IMR-90 (cell line): ENCODE results near the gene MAP3K13. TPM values are rescaled to one million over a fixed set of nuclear protein-coding genes. Genes with fewer than 3 reads are reported as not detected.

Experiments
- ATAC-seq: fragments of 200-7000 bp; cut with Tn5 transposase; 2 replicates; pipeline ENCODE4 v1.9.1; 2020; ENCODE audit warnings: low read depth, mild to moderate bottlenecking, moderate library complexity
- BruUV-seq: library from RNA; stranded (reverse); fragments of 400-500 nt; replicated peaks from 2 replicates; lab custom pipeline; 2021; lab: Mats Ljungman, UMichigan
- CTCF ChIA-PET: fragments of 300-600 bp; formaldehyde crosslinking; extraction: SDS; loops from one replicate; lab custom pipeline; 2021; ENCODE audit warnings: antibody characterized with exemption; lab: Yijun Ruan, JAX
- POLR2A ChIA-PET: fragments of 300-600 bp; sonication (Branson Sonifier 250); formaldehyde crosslinking; loops from one replicate; lab custom pipeline; 2022; ENCODE audit warnings: antibody characterized with exemption; ENCODE audit not compliant: unreplicated experiment; lab: Charles Lee
- DNase-seq: peaks from one replicate; pipeline ENCODE4 v3.0.0; 2013
- H2AFZ ChIP-seq: replicated peaks from 2 replicates; pipeline ENCODE3; 2013; ENCODE audit warnings: low read length, mild to moderate bottlenecking; ENCODE audit not compliant: poor library complexity
- H2AK5ac ChIP-seq: 2 replicates; pipeline ENCODE4 v1.6.1; 2013; ENCODE audit warnings: low read depth, low read length, inconsistent platforms
- H2AK9ac ChIP-seq: replicated peaks from 2 replicates; pipeline ENCODE3; 2013; ENCODE audit warnings: mild to moderate bottlenecking, low read depth, low read length, moderate library complexity; ENCODE audit not compliant: poor library complexity
- H2BK120ac ChIP-seq: 2 replicates; pipeline ENCODE4 v1.6.1; 2013; ENCODE audit warnings: low read depth, low read length, inconsistent platforms
- H2BK15ac ChIP-seq: 3 replicates; pipeline ENCODE4 v1.6.1; 2013; ENCODE audit warnings: low read depth, low read length, inconsistent platforms
- H2BK20ac ChIP-seq: 2 replicates; pipeline ENCODE4 v1.6.1; 2013; ENCODE audit warnings: low read depth, mild to moderate bottlenecking, inconsistent platforms, low read length, moderate library complexity
- H2BK5ac ChIP-seq: 2 replicates; pipeline ENCODE4 v1.6.1; 2013; ENCODE audit warnings: mild to moderate bottlenecking, low read depth, low read length, inconsistent platforms; ENCODE audit not compliant: poor library complexity, severe bottlenecking
- H3K14ac ChIP-seq: replicated peaks from 2 replicates; pipeline ENCODE4 v1.6.1; 2013; ENCODE audit warnings: low read depth, low read length, inconsistent platforms
- H3K18ac ChIP-seq: 2 replicates; pipeline ENCODE4 v1.6.1; 2013; ENCODE audit warnings: low read depth, low read length, control low read depth
- H3K23ac ChIP-seq: 2 replicates; pipeline ENCODE4 v1.6.1; 2013; ENCODE audit warnings: low read depth, low read length, inconsistent platforms
- H3K27ac ChIP-seq: 2 replicates; pipeline ENCODE4 v1.5.1; 2013; ENCODE audit warnings: mild to moderate bottlenecking, control low read depth, low read length; ENCODE audit not compliant: insufficient read depth
- H3K27me3 ChIP-seq: 2 replicates; pipeline ENCODE4 v1.6.1; 2013; ENCODE audit warnings: low read length; ENCODE audit not compliant: control insufficient read depth, insufficient read depth
- H3K36me3 ChIP-seq: 2 replicates; pipeline ENCODE4 v1.6.1; 2013; ENCODE audit warnings: low read length, mixed read lengths; ENCODE audit not compliant: control insufficient read depth, insufficient read depth
- H3K4ac ChIP-seq: 2 replicates; pipeline ENCODE4 v1.6.1; 2013; ENCODE audit warnings: low read depth, low read length, inconsistent platforms
- H3K4me1 ChIP-seq: 2 replicates; pipeline ENCODE4 v1.6.1; 2013; ENCODE audit warnings: low read length, mixed read lengths; ENCODE audit not compliant: control insufficient read depth, insufficient read depth
- H3K4me2 ChIP-seq: 2 replicates; pipeline ENCODE4 v1.6.1; 2013; ENCODE audit warnings: low read depth, mild to moderate bottlenecking, control low read depth, low read length, moderate library complexity
- H3K4me3 ChIP-seq: 2 replicates; pipeline ENCODE4 v1.5.1; 2013; ENCODE audit warnings: low read depth, mild to moderate bottlenecking, control low read depth, low read length, moderate library complexity; ENCODE audit not compliant: insufficient read depth
- H3K56ac ChIP-seq: 2 replicates; pipeline ENCODE4 v1.6.1; 2013; ENCODE audit warnings: low read length, inconsistent platforms; ENCODE audit not compliant: insufficient read depth; ENCODE audit errors: extremely low read depth
- H3K79me1 ChIP-seq, 2 experiments: 2 replicates each; pipeline ENCODE4 v1.6.1; 2013; ENCODE audit warnings: low read length in 2 of 2, inconsistent platforms in 1 of 2, low read depth in 1 of 2
- H3K9ac ChIP-seq: 2 replicates; pipeline ENCODE4 v1.6.1; 2013; ENCODE audit warnings: low read depth, low read length, control low read depth
- H3K9me1 ChIP-seq: 2 replicates; pipeline ENCODE4 v1.6.1; 2013; ENCODE audit warnings: low read length, inconsistent platforms; ENCODE audit not compliant: insufficient read depth
- H3K9me3 ChIP-seq: 2 replicates; pipeline ENCODE4 v1.6.1; 2013; ENCODE audit warnings: low read length; ENCODE audit not compliant: control insufficient read depth, insufficient read depth
- H4K20me1 ChIP-seq: 2 replicates; pipeline ENCODE4 v1.6.1; 2013; ENCODE audit warnings: low read length, inconsistent platforms; ENCODE audit not compliant: insufficient read depth
- H4K5ac ChIP-seq: 2 replicates; pipeline ENCODE4 v1.6.1; 2013; ENCODE audit warnings: mild to moderate bottlenecking, low read depth, low read length, control low read depth
- H4K8ac ChIP-seq, 2 experiments: 2 replicates each; pipeline ENCODE4 v1.6.1; 2013; ENCODE audit warnings: low read depth in 2 of 2, low read length in 2 of 2, control low read depth in 1 of 2, inconsistent platforms in 1 of 2
- H4K91ac ChIP-seq: 2 replicates; pipeline ENCODE4 v1.6.1; 2013; ENCODE audit warnings: low read depth, low read length, inconsistent platforms; ENCODE audit not compliant: insufficient read depth
- BHLHE40 ChIP-seq: fragments of 150-350 bp; IDR thresholded peaks from 2 replicates; pipeline ENCODE4 v1.6.1; 2016; ENCODE audit warnings: mild to moderate bottlenecking, low read depth, low read length
- CEBPB ChIP-seq: IDR thresholded peaks from 2 replicates; pipeline ENCODE4 v1.6.1; 2012; ENCODE audit warnings: low read depth, low read length, improper control_type of control experiment
- CTCF ChIP-seq: conservative IDR thresholded peaks from 2 replicates; pipeline ENCODE4 v1.5.1; 2012; ENCODE audit warnings: mild to moderate bottlenecking, low read depth, low read length, improper control_type of control experiment
- FOS ChIP-seq: fragments of 150-350 bp; IDR thresholded peaks from 2 replicates; pipeline ENCODE4 v1.6.1; 2016; ENCODE audit warnings: low read depth, low read length
- MAFK ChIP-seq: IDR thresholded peaks from 2 replicates; pipeline ENCODE4 v1.6.1; 2012; ENCODE audit warnings: low read depth, low read length, improper control_type of control experiment
- MAZ ChIP-seq: IDR thresholded peaks from 2 replicates; pipeline ENCODE4 v1.6.1; 2012; ENCODE audit warnings: low read depth, mild to moderate bottlenecking, low read length, improper control_type of control experiment, moderate library complexity, borderline replicate concordance
- NFE2L2 ChIP-seq: fragments of 150-350 bp; IDR thresholded peaks from 2 replicates; pipeline ENCODE4 v1.6.1; 2016; ENCODE audit warnings: low read depth, mild to moderate bottlenecking, low read length
- POLR2A ChIP-seq: IDR thresholded peaks from 2 replicates; pipeline ENCODE4 v1.6.1; 2012; ENCODE audit warnings: mild to moderate bottlenecking, low read depth, low read length
- RAD21 ChIP-seq: IDR thresholded peaks from 2 replicates; pipeline ENCODE4 v1.6.1; 2012; ENCODE audit warnings: low read length, improper control_type of control experiment
- RCOR1 ChIP-seq: IDR thresholded peaks from 2 replicates; pipeline ENCODE4 v1.6.1; 2012; ENCODE audit warnings: mild to moderate bottlenecking, low read length, improper control_type of control experiment; ENCODE audit not compliant: insufficient replicate concordance
- RFX5 ChIP-seq: IDR thresholded peaks from 2 replicates; pipeline ENCODE4 v1.8.0; 2012; ENCODE audit warnings: low read depth, mild to moderate bottlenecking, low read length, moderate library complexity
- SMC3 ChIP-seq: fragments of 150-350 bp; IDR thresholded peaks from 2 replicates; pipeline ENCODE4 v1.6.1; 2016; ENCODE audit warnings: low read depth, mild to moderate bottlenecking, antibody characterized with exemption, low read length, moderate library complexity
- WGBS, 2 experiments: methylation state at CpG; one replicate each; pipeline versions ENCODE4 v1.1.5 to v1.1.7; 2013; ENCODE audit warnings: missing lambda C conversion rate in 2 of 2; ENCODE audit not compliant: insufficient read length in 1 of 2; ENCODE audit errors: extremely low coverage in 2 of 2; 5-methylcytosine and 5-hydroxymethylcytosine counted together
- dilution Hi-C: fragments of 300-500 bp; cut with HindIII; formaldehyde crosslinking; loops from one replicate; pipeline ENCODE4 v1.14.3; 2018; ENCODE audit warnings: low sequenced_read_pairs; ENCODE audit not compliant: unreplicated experiment
- in situ Hi-C: fragments of 300-500 bp; cut with MboI; formaldehyde crosslinking; loops from 3 replicates; pipeline ENCODE4 v1.14.3; 2019; ENCODE audit warnings: low sequenced_read_pairs, inconsistent platforms, mixed read lengths
- intact Hi-C: fragments of 100-400 bp; cut with micrococcal nuclease; formaldehyde crosslinking; loops from 2 replicates; pipeline ENCODE4 v1.10.0; 2022
- polyA plus RNA-seq, 3 experiments: library from polyadenylated mRNA; depleted of rRNA; stranded (reverse); fragments of >200 nt; gene quantifications; 2 replicates each; pipeline ENCODE4 v1.2.3, GENCODE V29; 2012; ENCODE audit warnings: low replicate concordance in 1 of 3
- total RNA-seq: library from RNA; depleted of rRNA; stranded (reverse); fragments of >200 nt; gene quantifications from 2 replicates; pipeline ENCODE4 v1.2.3, GENCODE V29; 2012
- TF ChIP-seq, protein P1 (sequence below): fragments of 150-350 bp; IDR thresholded peaks from 2 replicates; pipeline ENCODE4 v1.6.1; 2017; ENCODE audit warnings: mild to moderate bottlenecking, antibody characterized with exemption, low read length, low read depth

Gene MAP3K13
- total and polyA plus RNA-seq, 2 of the 4 experiments (the other 2 are of a cell fraction) = 9.9 to 17.6 TPM

DNA sequence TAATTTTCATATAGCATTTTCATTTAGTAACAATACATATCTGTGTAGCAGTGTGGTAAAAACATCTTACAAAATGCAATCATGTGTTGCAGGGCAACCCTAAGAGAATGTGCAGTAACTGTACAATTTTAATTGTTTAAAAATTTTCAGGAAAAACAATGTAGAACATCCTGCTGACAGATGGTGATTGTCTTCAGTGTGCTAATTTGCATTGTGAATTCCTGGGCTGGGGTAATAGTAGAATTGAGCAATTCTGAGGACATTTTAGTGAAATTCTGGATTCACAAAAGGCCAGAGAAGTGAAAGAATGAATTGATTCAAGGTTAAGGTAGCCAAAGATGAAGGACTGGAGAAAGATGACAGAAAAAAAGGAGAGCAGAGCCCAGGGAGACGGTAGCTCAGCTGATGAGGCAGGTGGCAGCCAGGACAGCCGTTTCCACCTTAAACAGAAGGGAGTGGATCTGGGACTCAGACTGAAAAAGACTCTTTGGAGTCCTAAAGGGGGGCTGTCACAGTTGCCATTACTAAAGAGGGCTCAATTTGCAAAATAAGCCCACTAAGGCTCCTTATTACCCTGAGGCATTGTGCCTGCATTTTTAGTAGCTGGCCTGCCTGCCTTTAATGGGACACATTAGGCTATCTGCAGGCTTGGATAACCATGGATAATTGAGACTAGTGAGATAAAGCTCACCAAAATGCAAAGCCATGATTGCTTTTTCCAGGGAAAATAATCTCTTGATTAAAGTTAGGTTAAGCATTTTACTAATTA, 8.6 kb downstream of the MAP3K13 start:
- H2BK120ac ChIP-seq = no peak overlapping the region
- TF ChIP-seq SMC3 (no peak), RAD21 (no peak), MAFK (no peak), CTCF (no peak), MAZ (no peak), FOS (no peak), BHLHE40 (no peak), NFE2L2 (no peak), CEBPB (no peak), RCOR1 (no peak), RFX5 (no peak), POLR2A (no peak)
- TF ChIP-seq, protein P1, sequence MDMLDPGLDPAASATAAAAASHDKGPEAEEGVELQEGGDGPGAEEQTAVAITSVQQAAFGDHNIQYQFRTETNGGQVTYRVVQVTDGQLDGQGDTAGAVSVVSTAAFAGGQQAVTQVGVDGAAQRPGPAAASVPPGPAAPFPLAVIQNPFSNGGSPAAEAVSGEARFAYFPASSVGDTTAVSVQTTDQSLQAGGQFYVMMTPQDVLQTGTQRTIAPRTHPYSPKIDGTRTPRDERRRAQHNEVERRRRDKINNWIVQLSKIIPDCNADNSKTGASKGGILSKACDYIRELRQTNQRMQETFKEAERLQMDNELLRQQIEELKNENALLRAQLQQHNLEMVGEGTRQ = no peak
- no peak overlapping the region for H3K27ac ChIP-seq
- no peaks in the 10 kb centered on the region for H4K20me1 ChIP-seq
- H3K79me1 ChIP-seq = no peaks in the 10 kb centered on the region
- no peaks in the 10 kb centered on the region for H3K36me3 ChIP-seq
- no peak overlapping the region for H3K4ac ChIP-seq
- H3K23ac ChIP-seq = no peak overlapping the region
- H2AK5ac ChIP-seq = no peak overlapping the region
- no peak overlapping the region for H2BK5ac ChIP-seq
- no peaks in the 10 kb centered on the region for H3K4me1 ChIP-seq
- in situ Hi-C loops (no loop called here), dilution Hi-C loops (no loop called here), intact Hi-C loops (no loop called here)
- no peaks in the 10 kb centered on the region for H3K9me1 ChIP-seq
- ChIA-PET CTCF (no interaction called here), POLR2A (no interaction called here)
- no peak overlapping the region for H3K4me2 ChIP-seq
- no peak overlapping the region for H3K14ac ChIP-seq
- no peak overlapping the region for H3K4me3 ChIP-seq
- no peak overlapping the region for H4K5ac ChIP-seq
- no peak overlapping the region for H4K91ac ChIP-seq
- H3K27me3 ChIP-seq = no peaks in the 10 kb centered on the region
- no peak for ATAC-seq
- no peak overlapping the region for H2AFZ ChIP-seq
- no peak overlapping the region for H2BK15ac ChIP-seq
- no peak overlapping the region for H2AK9ac ChIP-seq
- H3K18ac ChIP-seq = no peak overlapping the region
- WGBS, 2 experiments = no CpG with 5 or more reads among the region's 2 CpGs
- H3K56ac ChIP-seq = no peak overlapping the region
- no TSS peak for BruUV-seq
- no peak overlapping the region for H2BK20ac ChIP-seq
- H3K9me3 ChIP-seq = no peaks in the 10 kb centered on the region
- H3K9ac ChIP-seq = no peak overlapping the region
- no peak for DNase-seq
- H4K8ac ChIP-seq = no peak overlapping the region
